ENCODE results near the gene GALNT9. TPM values are rescaled to one million over a fixed set of nuclear protein-coding genes. Genes with fewer than 3 reads are reported as not detected.

The GALNT9 gene
- polyA plus RNA-seq, 1 donor: 4.5 TPM

DNA sequence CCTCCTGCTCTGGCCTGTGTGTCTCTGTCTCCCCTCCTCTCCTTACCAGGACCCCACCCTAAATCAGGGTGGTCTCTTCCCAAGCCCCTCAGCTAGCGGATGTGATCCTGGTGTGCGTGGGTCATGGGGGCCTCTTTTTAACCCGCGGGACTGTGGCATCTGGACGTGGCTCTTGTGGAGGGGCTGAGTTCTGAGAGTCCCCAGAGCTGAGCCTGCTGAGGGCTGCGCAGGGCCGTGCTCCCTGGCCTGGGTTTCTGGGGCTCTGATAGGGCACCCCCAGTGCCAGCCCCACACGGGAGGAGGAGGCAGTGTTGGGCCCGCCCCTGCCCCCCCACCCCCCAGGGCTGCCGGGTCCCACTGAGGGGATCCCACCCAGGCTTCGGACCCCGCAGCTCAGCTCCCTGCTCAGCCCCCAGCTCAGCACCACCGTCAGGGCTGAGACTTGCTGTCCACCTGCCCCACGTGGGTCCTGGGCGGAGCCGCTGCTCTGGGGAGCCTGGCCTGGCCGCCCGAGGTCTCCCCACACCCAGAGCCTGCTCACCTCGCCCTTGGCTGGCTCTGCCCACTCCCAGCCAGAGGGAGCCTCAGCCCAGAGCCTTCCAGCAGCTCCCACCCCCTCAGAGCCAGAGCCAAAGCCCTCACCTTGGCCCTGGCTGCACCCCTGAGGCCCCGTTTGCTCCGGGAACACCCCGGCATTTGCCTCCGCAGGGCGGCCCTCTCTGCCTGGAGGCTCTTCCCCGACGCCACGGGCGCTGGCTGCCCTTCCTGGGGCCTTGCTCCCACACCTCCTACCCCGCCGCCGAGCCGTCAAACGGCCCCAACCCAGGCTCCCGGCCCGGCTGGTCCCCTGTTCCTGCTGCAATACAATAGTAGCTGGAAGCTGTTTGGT lies 153.6 kb downstream of the GALNT9 start:
- Histone ChIP-seq H3K27me3 (ENCODE audit: control insufficient read depth, insufficient read depth, low read length) (peaks cover 37% of the 10 kb centered on the region), H3K36me3 (ENCODE audit: control insufficient read depth, insufficient read depth, low read length) (no peaks in the 10 kb centered on the region), H3K9me3 (ENCODE audit: control insufficient read depth, low read depth, low read length) (peaks cover 2% of the 10 kb centered on the region), H3K27ac (ENCODE audit: low read length) (no peak overlapping the region), H3K4me1 (ENCODE audit: control insufficient read depth, insufficient read depth, low read length) (no peaks in the 10 kb centered on the region), H3K4me3 (ENCODE audit: low read length) (no peak overlapping the region)
- DNase-seq: no peak
- no CpG with 5 or more reads among the region's 35 CpGs for WGBS (ENCODE audit: insufficient coverage, low lambda C conversion rate)

DNA sequence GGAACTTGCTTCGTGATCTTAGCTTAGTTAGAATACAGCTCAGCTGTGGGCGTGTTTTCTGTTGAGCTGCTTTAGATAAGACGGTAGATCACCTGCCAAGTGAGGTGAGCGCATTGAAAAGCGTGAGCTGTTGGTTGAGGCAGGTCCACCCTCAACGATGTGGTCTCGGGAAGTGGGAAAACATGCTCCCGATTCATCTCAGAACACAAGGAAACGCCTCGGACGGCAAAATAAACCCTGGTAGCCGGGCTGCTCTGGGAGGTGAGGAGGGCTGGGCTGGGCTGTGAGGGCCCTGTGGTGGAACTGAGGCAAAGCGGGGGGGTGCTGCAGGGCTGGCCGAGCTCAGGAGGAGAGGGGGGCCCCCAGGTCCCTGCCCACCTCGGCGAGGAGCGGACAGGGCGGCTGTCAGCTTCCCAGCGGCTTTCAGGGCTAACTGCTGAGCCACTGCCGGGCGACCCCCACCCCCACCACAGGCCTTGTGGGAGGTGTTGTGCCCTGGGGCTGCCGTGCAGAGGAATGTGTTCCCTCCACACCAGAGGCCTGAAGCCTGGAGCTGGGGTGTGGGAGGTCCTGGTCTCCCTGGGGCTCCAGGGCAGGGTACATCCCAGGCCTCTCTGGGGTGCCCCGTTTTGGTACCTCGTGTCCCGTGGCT lies 154.4 kb downstream of the GALNT9 start:
- DNase-seq: no peak
- Histone ChIP-seq H3K9me3 (ENCODE audit: control insufficient read depth, low read depth, low read length) (peaks cover 2% of the 10 kb centered on the region), H3K27me3 (ENCODE audit: control insufficient read depth, insufficient read depth, low read length) (peaks cover 37% of the 10 kb centered on the region), H3K4me3 (ENCODE audit: low read length) (no peak overlapping the region), H3K27ac (ENCODE audit: low read length) (no peak overlapping the region), H3K36me3 (ENCODE audit: control insufficient read depth, insufficient read depth, low read length) (no peaks in the 10 kb centered on the region), H3K4me1 (ENCODE audit: control insufficient read depth, insufficient read depth, low read length) (no peaks in the 10 kb centered on the region)
- WGBS (ENCODE audit: insufficient coverage, low lambda C conversion rate): no CpG with 5 or more reads among the region's 25 CpGs

- H3K27me3 ChIP-seq (ENCODE audit: control insufficient read depth, insufficient read depth, low read length): peaks cover 32% of the 10 kb centered on the region
- H3K4me3 ChIP-seq (ENCODE audit: low read length): no peak overlapping the region
- no peaks in the 10 kb centered on the region for H3K4me1 ChIP-seq (ENCODE audit: control insufficient read depth, insufficient read depth, low read length)
- peaks cover 2% of the 10 kb centered on the region for H3K9me3 ChIP-seq (ENCODE audit: control insufficient read depth, low read depth, low read length)
- whole genome bisulfite sequencing (ENCODE audit: insufficient coverage, low lambda C conversion rate): no CpG with 5 or more reads among the region's 30 CpGs
- H3K27ac ChIP-seq (ENCODE audit: low read length): no peak overlapping the region
- no peak for DNase-seq
- H3K36me3 ChIP-seq (ENCODE audit: control insufficient read depth, insufficient read depth, low read length): no peaks in the 10 kb centered on the region
These were observed 155.2 kb downstream of the GALNT9 start for GRCh38 chr12:132174015-132174838.

- H3K4me3 ChIP-seq (ENCODE audit: low read length): no peak overlapping the region
- no CpG with 5 or more reads among the region's 35 CpGs for WGBS (ENCODE audit: insufficient coverage, low lambda C conversion rate)
- peaks cover 25% of the 10 kb centered on the region for H3K27me3 ChIP-seq (ENCODE audit: control insufficient read depth, insufficient read depth, low read length)
- H3K36me3 ChIP-seq (ENCODE audit: control insufficient read depth, insufficient read depth, low read length): no peaks in the 10 kb centered on the region
- H3K9me3 ChIP-seq (ENCODE audit: control insufficient read depth, low read depth, low read length): peaks cover 2% of the 10 kb centered on the region
- no peak for DNase-seq
- no peaks in the 10 kb centered on the region for H3K4me1 ChIP-seq (ENCODE audit: control insufficient read depth, insufficient read depth, low read length)
- H3K27ac ChIP-seq (ENCODE audit: low read length): no peak overlapping the region
These were observed 156.0 kb downstream of the GALNT9 start for GRCh38 chr12:132173135-132174014.

DNA sequence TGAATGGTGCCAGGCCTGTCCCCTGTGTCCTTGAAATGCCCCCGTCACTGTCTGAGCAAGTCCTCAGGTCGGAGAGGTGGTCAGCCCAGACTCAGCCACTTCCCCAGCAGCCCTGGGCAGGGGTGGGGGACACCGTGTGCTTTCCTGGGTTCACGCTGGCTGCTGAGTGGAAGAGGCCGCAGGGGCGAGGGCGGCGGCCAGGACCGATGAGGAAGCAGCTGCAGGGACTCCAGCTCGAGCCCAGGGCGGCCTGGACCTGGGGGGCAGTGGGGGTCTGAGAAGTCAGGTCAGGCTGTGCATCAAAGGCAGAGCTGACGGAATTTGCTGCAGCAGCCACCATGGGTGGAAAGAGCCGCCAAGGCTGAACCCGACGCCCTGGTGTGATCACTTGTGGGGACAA lies 156.8 kb downstream of the GALNT9 start:
- Histone ChIP-seq H3K27ac (ENCODE audit: low read length) (no peak overlapping the region), H3K4me1 (ENCODE audit: control insufficient read depth, insufficient read depth, low read length) (no peaks in the 10 kb centered on the region), H3K9me3 (ENCODE audit: control insufficient read depth, low read depth, low read length) (peaks cover 2% of the 10 kb centered on the region), H3K27me3 (ENCODE audit: control insufficient read depth, insufficient read depth, low read length) (peaks cover 24% of the 10 kb centered on the region), H3K4me3 (ENCODE audit: low read length) (no peak overlapping the region), H3K36me3 (ENCODE audit: control insufficient read depth, insufficient read depth, low read length) (no peaks in the 10 kb centered on the region)
- no peak for DNase-seq
- no CpG with 5 or more reads among the region's 15 CpGs for WGBS (ENCODE audit: insufficient coverage, low lambda C conversion rate)

- H3K27ac ChIP-seq (ENCODE audit: low read length): no peak overlapping the region
- no peak overlapping the region for H3K4me3 ChIP-seq (ENCODE audit: low read length)
- DNase-seq: no peak
- no peaks in the 10 kb centered on the region for H3K4me1 ChIP-seq (ENCODE audit: control insufficient read depth, insufficient read depth, low read length)
- peaks cover 20% of the 10 kb centered on the region for H3K27me3 ChIP-seq (ENCODE audit: control insufficient read depth, insufficient read depth, low read length)
- no peaks in the 10 kb centered on the region for H3K36me3 ChIP-seq (ENCODE audit: control insufficient read depth, insufficient read depth, low read length)
- H3K9me3 ChIP-seq (ENCODE audit: control insufficient read depth, low read depth, low read length): peaks cover 2% of the 10 kb centered on the region
- WGBS (ENCODE audit: insufficient coverage, low lambda C conversion rate): no CpG with 5 or more reads among the region's 28 CpGs
These were observed 157.3 kb downstream of the GALNT9 start for GRCh38 chr12:132171968-132172521.

DNA sequence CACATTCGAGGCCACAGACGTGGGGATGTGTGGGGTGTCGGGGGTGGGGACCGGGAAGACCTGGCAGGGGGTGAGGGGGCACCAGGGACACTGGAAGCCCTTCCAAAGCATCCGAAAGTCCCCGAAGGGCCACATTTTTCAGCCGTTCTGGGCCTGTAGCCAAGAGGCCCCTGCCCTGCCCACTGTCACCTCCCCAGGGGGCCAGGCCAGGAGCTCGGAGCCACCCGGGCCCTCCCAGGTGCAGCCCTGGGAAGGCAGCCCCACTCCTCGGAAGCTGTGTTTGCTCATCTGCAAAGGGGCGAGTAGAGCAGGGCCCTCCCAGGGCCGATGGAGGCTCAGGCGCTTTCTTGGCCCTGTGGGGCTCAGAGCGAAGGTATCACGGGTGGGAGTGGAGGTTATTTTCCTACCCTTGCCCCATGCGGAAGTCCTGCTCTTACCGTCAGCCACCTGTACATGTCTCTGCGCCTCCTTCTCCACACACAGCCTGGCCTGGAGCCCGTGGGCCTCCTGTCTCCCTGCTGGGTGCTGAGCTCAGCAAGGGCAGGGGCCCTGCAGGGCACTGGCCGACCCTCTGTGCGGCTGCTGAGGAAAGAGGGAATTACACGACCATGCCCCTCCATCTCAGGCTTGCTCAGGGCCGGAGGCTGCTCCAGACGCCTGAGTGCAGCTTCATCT lies 158.0 kb downstream of the GALNT9 start:
- Histone ChIP-seq H3K36me3 (ENCODE audit: control insufficient read depth, insufficient read depth, low read length) (no peaks in the 10 kb centered on the region), H3K4me1 (ENCODE audit: control insufficient read depth, insufficient read depth, low read length) (no peaks in the 10 kb centered on the region), H3K27me3 (ENCODE audit: control insufficient read depth, insufficient read depth, low read length) (peaks cover 14% of the 10 kb centered on the region), H3K9me3 (ENCODE audit: control insufficient read depth, low read depth, low read length) (peaks cover 2% of the 10 kb centered on the region), H3K27ac (ENCODE audit: low read length) (no peak overlapping the region), H3K4me3 (ENCODE audit: low read length) (no peak overlapping the region)
- DNase-seq: no peak
- WGBS (ENCODE audit: insufficient coverage, low lambda C conversion rate): no CpG with 5 or more reads among the region's 24 CpGs

DNA sequence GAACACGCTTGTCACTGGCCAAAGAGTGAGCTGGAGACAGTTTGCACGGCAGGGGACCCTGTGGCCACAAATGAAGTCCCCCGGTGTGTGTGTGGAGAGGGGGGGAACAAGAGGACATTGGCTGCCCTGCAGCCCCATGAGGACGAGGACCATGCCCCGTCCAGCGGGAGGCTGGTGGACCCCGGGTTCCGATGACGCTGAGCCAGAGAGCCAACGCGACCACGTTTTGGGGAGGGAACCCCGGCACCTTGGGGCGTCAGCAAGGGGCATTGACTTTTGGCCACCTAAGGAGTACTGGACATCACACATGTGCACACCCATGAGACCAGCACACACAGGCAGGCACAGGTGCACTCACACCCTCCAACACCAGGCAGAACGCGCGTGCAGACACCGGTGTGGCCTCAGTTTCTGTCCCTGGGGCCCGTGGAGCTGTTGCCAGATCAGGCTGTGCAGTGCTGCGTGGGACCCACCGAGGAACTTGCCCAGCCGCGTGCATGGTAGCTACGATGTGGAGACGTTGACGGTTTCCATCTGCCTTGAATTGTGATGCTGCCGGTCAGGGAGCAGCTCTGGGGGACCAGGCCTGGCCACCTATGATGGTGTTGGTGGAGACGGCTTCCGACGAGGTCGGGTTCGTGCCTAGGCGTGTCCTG lies 158.6 kb downstream of the GALNT9 start:
- DNase-seq: no peak
- no peak overlapping the region for H3K4me3 ChIP-seq (ENCODE audit: low read length)
- H3K9me3 ChIP-seq (ENCODE audit: control insufficient read depth, low read depth, low read length): no peaks in the 10 kb centered on the region
- H3K27me3 ChIP-seq (ENCODE audit: control insufficient read depth, insufficient read depth, low read length): peaks cover 12% of the 10 kb centered on the region
- no CpG with 5 or more reads among the region's 33 CpGs for WGBS (ENCODE audit: insufficient coverage, low lambda C conversion rate)
- H3K27ac ChIP-seq (ENCODE audit: low read length): no peak overlapping the region
- H3K4me1 ChIP-seq (ENCODE audit: control insufficient read depth, insufficient read depth, low read length): no peaks in the 10 kb centered on the region
- H3K36me3 ChIP-seq (ENCODE audit: control insufficient read depth, insufficient read depth, low read length): no peaks in the 10 kb centered on the region

All from large intestine (tissue), 3 donors.